HPDE6-E6E7 (cell line): ENCODE measurements around the gene CD200R1.

Source experiments
- DNase-seq: peaks from one replicate; pipeline ENCODE4 v3.0.0; 2011; ENCODE audit warnings: missing footprints; ENCODE audit errors: extremely low spot score

The CD200R1 gene

DNA sequence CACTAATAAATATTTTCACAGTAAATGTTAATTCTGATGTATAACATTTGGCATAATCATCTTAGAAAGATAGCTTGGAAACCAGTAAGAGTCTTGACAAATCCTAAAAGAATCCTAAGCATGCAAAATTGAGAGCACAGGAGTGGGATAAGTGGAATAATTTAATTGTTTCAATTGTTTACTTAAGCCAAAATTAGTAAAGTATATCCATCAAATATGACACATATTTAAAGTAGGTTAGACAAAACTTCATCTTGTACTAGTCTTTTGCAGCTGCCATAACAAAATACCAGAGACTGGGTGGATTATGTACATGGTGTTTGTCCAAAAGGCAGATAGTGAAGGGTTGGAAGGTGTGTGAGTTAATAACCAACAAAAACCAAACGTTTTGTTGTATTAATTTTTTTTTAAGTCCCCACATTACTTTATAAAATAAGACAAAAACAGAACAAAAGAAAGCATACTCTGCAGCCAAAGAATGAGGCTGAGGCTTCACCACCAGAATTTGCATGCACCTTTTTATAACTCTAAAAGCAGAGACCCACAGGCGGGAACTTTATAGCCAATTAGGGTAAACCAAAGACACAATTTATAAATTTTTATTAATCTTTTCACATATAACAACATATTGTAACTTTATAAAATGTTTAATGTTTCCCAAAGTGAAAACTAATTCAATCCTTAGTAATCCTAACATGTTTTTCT lies 86.4 kb downstream of the CD200R1 start:
- DNase-seq: no peak

DNA sequence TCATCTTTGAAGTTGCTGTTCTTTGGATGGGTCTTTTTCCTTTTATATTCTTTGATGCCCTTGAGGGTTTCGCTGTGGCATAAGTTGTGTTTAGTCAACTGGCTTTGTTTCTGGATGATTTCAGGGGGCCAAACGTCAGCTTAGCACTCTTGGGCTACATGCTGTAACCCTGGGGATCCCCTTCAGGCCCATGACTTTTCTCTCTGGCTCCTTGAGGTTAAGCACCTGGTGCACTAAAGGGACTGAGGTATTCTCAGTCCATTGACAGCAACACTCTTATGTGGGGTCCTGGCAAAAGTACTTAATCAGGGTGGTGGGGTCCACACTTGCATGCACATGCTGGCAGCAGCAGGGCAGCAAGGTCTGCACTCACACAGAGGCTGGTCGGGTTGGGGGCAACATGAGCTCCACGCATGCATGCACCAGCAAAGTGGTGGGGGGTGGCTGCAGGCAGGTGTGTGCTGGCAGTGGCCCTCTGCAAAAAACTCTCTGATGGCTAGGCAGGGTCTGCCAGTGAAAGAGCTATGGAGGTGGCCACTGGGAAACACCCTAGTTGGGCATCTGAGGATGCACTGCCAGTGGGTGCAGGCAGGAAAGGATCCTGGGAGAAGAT lies 90.1 kb downstream of the CD200R1 start:
- no peak for DNase-seq

DNA sequence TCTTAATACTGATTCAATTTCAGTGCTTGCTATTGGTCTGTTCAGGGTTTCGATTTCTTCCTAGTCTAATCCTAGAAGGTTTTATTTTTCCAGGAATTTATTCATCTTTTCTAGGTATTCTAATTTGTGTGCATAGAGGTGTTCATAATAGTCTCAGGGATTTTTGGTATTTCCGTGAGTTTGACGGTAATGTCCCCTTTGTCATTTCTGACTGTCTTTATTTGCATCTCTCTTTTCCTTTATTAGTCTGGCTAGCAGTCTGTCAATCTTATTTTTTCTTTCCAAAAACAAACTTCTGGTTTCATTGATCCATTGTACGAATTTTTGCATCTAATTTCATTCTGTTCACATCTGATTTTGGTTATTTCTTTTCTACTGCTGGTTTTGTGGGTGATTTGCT lies 93.0 kb downstream of the CD200R1 start:
- DNase-seq: no peak

DNA sequence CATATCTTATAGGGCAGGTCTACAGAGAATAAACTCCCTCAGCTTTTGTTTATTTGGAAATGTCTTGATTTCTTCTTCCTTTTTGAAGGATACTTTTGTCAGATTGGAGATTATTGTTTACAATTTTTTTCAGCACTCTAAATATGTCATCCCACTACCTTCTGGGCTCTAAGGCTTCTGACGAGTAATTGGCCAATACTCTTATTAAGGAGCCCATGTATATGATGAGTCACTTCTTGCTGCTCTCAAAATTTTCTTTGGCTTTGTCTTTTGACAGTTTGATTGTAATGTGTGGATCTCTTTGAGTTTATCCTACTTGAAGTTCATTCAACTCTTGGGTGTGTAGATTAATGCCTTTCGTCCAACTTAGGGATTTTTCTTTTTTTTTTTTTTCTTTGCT lies 99.3 kb downstream of the CD200R1 start:
- no peak for DNase-seq

DNA sequence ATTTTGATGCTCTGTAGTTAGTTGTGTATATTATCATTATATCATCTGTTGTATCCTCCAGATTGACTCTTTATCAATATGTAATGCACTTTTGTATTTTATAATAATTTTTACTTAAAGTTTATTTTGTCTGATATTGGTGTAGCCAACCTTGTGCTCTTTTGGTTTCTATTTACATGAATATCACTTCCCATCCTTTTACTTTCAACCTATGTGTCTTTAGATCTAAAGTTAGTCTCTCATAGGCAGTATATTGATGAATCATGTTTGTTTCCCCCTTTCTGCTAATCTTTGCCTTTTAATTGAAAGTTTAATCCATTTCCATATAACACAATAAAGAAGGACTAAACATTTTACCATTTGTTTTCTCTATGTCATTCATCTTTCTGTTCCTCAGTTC lies 100.2 kb downstream of the CD200R1 start:
- DNase-seq: no peak

DNA sequence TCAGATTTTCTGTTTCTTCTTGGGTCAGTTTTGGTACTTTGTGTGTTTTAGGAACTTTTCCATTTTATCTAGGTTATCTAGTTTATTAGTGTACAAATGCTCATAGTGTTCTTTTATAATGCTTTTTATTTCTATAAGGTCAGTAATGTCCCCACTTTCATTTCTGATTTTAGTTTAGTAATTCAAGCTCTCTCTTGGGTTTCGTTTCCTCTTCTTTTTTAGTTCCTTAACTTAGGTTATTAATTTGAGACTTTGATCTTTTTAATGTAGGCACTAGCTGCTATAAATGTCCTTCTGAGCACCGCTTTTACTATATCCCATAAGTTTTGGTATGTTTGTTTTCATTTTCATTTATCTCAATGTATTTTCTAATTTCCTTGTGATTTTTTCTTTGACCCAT lies 101.3 kb downstream of the CD200R1 start:
- no peak for DNase-seq

DNA sequence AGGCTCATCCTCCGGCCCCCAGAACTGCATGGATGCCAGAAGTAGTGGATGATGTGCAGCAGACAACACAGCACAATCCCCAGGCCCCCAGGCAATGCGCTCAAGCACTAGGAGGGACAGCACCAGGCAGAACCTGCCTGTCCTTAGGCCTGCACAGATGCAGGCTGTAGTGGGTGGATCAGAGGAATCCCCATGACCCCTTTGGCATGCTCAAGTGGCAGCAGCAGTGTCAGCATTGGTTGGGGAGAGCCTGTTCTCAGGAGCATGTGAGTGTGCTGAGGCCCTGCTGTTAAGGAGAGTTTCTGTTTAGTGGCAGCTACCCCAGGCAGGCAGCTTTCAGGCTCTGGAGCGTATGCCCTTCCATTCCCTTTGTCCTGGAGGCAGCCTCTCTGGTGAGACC lies 103.2 kb downstream of the CD200R1 start:
- DNase-seq: no peak
